HL-60/S4 treated with retinoic acid at 250 ng/mL for 4 days and 3 days (cell line): Measurements from ENCODE around the gene SLX4IP.

ENCODE experiments used
- in situ Hi-C: fragments of 300-500 bp; cut with MboI; formaldehyde crosslinking; loops from 2 replicates; pipeline ENCODE4 v1.7.0; 2022; ENCODE audit warnings: low sequenced_read_pairs

The SLX4IP gene

GRCh38 chr20:10657453-10657852 lies 222.3 kb downstream of the SLX4IP start:
- in situ Hi-C loops: no loop called here

- in situ Hi-C loops: no loop called here
Measured at GRCh38 chr20:10658051-10658823, 223.1 kb downstream of the SLX4IP start.

DNA sequence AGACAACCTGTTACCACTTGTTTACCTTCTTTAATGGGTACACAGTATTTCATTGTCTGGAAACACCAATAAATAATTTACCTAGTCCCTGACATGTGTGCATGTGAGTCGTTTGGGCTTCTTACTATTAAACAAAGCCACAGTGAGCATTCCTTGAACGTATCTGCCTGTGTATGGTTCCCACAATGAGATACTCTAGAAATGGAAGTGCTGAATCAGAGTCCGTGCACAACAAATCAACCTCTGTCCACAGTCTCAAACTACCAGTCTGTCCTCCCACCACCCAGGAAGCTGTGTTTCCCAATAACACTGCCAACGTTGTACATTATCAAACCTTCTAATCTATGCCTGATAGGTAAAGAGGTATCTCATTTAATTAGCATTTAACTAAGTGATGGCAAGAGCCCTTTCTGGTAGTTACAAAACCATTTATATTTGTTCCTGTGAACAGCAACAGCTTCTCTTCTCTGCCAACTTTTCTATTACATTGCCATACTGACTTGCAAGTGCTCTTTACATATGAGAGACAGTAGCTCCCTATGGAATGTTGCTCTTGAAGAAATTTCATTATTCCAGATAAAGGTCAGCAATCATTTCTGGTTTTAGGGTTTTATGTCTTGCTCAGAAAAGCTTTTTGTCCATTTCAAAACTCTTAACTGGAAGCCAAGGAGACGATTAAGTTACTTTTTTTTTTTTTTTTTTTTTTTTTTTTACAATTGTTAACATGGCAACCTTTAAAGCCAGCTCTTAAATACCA lies 223.9 kb downstream of the SLX4IP start:
- in situ Hi-C loops: no loop called here

GRCh38 chr20:10659651-10660601 lies 224.8 kb downstream of the SLX4IP start:
- in situ Hi-C loops: no loop called here

DNA sequence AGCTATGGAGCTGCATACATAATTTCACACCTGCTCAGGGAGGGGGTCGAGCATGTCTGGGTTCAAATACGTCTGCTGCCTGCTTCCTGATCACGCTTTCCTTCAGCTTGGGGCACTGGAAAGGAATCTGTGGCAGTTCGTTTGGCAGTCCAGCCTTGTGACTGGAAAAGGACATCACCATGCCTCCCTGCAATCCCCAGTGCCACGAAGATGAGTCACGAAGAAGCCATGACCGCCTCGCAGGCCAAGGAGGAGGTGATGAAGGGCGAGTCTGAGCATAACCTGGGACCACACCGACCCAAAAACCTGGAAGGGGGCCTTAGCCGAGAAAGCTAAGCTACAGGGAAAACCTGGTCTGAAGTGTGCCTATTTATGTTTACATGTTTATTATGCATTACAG lies 225.6 kb downstream of the SLX4IP start:
- in situ Hi-C loops: no loop called here

DNA sequence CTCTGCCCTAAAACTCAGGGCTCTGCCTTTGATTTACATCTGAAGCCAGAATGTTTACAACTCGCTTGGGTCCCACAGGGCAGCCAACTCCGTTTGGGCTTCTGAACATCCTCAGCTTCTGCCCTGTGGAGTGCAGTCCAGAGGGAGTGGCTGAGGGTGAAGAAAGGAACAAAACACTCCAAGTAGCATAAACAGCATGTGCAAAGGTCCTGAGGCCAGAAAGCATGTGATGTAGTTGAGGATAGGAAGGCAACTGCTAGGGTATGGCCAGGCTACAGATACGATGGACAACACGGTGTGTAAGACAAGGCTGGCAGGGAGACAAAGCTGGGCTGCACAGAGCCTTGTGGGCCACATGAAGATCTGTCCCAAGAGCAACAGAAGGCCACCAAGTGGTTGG lies 226.2 kb downstream of the SLX4IP start:
- in situ Hi-C loops: no loop called here

DNA sequence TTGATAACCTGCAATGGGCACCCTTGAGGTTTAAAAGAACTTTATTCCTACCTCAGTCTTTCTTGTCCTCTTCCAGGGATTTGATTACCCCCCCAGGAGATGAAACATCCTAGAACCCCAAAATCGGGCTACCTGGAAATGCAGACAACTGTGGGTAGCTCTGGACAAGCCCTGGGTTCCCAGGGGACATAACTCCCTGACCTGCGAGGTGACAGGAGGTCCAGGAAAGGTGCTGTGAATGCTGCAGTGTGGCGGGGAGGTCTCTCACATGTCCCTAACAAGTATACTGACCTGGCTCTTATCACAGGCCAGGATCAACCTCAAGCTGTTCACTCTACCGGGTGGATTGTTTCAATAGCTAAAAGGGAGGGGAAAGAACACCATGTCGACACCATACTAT lies 227.0 kb downstream of the SLX4IP start:
- in situ Hi-C loops: no loop called here

GRCh38 chr20:10662661-10663458 lies 227.8 kb downstream of the SLX4IP start:
- in situ Hi-C loops: no loop called here

DNA sequence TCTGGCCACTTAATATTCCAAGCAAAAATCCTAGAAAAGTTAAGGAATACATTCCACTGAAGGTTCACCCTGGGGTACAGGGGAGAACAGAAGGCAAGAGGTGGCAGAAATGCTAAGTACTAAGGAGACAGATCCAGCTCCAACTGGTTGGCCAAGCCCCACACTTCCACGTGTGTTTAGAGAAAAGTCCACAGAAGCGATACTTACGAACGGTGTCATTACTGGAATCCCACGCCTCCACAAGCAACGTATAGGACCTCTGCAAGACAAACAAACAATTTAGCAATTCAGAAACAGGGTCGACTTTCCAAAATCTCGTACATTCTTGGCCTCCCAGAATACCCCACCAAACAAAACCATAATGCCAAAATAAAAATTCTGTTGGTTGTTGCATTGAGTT lies 228.7 kb downstream of the SLX4IP start:
- in situ Hi-C loops: no loop called here

GRCh38 chr20:10665027-10665561 lies 230.0 kb downstream of the SLX4IP start:
- in situ Hi-C loops: no loop called here

DNA sequence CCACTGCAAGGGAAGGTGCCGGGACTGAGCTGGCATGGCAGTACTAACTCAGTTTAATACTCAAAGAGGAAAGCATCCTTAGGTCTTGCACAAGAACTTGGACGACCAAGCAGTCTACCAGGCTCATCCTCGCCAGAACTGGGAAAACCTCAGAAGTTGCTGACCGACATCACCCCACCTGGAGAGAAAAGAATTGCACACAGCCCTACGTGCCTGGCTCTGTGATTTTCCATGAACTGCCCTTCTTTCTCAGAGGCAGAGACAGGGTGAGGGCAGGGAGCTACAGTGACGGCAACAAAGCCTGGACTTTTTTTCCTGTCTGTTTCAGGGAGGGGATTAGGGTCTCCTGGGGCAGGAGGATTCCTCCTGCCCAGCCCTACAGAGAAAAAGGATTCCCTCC lies 230.7 kb downstream of the SLX4IP start:
- in situ Hi-C loops: no loop called here

GRCh38 chr20:10666221-10667076 lies 231.3 kb downstream of the SLX4IP start:
- in situ Hi-C loops: no loop called here

- in situ Hi-C loops: no loop called here
Measured at GRCh38 chr20:10667077-10667401, 231.9 kb downstream of the SLX4IP start.

GRCh38 chr20:10667560-10668167 lies 232.6 kb downstream of the SLX4IP start:
- in situ Hi-C loops: no loop called here

DNA sequence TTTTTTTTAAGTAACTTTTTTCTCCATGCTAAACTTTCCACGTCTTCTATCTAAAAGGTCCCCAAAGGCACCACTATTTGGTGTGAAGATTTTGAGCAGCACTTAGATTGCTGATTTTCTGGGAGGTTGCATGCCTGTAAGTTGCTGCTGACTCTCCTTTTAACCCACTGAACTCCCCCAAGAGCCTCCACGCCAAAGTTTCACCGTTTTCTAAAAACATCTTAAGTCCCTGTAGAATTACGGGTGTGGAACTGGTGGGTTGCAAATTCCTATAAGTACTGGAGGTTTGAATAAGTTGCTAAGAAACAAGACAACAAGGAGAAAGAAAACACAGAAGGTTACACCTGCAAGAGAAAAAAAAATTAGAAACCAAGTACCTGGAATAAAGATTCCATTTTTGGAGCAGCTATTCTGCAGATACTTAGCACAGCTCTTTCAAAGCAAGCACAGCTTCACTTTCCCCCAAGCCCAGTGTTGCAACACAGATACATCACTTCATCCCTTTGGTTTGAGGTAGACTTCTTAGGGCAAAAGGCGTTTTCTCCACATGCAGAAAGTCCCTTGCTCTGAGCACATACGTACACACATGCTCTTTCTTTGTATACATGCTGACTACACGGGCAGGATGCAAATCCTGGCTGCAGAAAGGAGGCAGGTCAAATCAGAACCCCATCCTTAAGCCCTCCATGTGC lies 233.7 kb downstream of the SLX4IP start:
- in situ Hi-C loops: no loop called here

- in situ Hi-C loops: no loop called here
Measured at GRCh38 chr20:10669843-10670446, 234.8 kb downstream of the SLX4IP start.

DNA sequence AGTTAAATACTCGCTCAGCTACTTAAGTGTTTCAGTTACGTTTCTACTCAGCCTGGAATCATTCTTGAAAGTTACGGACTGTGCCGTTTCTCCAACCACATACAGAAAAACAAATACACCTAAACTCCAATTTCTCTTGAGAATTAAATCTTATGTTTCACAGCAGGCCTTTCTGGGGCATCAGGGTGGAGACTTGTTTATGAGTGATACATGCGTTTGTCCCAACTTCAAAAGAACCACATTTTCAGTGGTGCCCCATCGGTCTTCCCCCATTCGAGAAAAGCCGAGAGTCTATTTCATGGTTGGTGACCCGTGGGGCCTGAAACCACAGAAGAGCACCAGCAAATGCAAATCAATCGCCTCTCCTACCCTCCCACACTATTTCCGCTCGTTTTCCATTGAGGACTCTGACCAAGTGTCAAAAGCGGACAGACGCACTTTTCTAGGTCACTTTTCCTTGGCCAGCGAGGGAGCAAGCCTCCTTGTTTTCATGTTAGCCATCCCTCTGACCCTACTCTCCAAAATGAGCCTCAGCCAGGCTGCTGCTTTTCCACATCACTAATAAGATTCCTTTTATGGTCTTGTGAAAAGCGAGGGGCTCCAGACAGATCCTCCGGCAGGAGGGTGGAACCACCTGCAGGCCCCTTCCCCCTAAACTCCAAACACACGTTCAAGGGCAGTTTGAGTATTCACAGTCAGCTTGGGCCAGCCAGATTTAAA lies 235.6 kb downstream of the SLX4IP start:
- in situ Hi-C loops: no loop called here
